ENCODE results near the gene DPCD.

DPCD gene

GRCh38 chr10:101567165-101568006 is 20.7 kb upstream of the DPCD start:
- no peak for DNase-seq (ENCODE audit: low spot score)

DNA sequence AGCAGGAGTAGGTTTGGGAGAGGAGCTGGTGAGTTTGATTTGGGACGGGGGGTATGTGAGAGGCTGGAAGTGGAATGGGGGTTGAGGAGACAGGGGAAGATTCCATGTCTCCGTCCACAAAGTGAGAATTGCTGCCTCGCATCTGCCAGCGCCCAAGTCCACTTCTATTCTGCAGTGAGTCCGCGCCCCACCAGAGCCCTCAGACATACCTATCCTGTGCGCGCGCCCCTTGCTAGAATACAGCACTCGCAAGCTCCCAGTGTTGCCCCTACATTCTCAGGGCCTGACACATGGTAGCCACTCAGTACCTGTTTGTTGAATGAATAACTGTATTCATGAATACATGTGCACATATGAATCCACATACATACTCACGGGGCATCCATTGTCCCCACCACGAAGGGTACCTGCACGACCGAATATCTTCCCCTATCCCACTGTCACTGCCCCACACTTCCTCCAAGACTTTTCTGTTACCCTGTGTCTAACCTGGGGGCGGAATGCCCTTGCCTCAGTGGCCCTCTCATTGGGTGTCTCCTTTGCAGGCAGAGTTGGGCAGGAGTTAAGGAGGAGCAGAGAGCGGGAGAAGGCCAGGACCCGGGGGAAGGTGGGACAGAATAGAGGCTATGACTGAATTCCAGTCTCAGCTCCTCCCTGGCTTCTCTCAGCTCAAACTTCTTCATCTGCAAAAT is 19.9 kb upstream of the DPCD start:
- DNase-seq (ENCODE audit: low spot score): no peak

- no peak for DNase-seq (ENCODE audit: low spot score)
Measured at GRCh38 chr10:101569323-101569621, 18.8 kb upstream of the DPCD start.

DNA sequence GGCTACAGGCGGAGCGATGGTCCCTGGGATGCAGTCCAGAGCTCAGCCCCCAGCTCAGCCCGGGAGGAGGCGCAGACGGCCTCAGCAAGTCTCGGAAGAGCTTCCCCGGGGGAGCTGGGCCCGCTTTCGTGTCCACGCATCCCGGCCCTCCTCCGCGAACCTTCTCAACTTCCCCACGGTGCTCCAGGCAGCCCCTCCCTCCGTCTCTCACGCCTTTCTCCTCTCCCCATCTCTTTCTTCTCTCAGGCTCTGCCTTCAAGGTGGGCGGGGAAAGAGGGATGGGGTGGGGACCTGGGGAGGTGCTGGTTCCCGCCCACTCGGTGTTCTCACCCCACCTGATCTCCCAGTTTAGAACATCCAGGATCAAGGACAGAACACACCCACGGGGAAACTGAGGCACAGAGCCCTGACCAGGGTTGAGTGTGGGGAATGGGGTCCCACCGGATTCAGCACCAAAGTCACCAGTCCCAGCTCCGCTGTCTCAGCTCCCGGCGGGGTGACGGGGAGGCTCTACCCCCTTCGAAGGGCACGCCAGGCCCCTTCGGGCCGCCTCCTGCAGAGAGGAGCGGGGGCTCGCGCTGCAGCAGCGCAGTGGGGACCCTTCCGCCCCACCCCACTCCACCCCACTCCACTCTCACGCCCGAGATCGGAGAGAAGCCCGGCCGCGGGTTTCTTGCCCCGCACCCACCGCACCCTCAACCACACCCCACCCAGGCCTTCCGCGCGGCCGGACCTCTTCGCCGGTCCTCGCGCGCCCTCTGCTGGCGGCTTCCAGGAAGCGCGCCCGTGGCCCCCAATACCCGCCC is 18.3 kb upstream of the DPCD start:
- DNase-seq (ENCODE audit: low spot score): peak; percentile 80

- DNase-seq (ENCODE audit: low spot score): no peak
Measured at GRCh38 chr10:101570428-101571270, 17.5 kb upstream of the DPCD start.

DNA sequence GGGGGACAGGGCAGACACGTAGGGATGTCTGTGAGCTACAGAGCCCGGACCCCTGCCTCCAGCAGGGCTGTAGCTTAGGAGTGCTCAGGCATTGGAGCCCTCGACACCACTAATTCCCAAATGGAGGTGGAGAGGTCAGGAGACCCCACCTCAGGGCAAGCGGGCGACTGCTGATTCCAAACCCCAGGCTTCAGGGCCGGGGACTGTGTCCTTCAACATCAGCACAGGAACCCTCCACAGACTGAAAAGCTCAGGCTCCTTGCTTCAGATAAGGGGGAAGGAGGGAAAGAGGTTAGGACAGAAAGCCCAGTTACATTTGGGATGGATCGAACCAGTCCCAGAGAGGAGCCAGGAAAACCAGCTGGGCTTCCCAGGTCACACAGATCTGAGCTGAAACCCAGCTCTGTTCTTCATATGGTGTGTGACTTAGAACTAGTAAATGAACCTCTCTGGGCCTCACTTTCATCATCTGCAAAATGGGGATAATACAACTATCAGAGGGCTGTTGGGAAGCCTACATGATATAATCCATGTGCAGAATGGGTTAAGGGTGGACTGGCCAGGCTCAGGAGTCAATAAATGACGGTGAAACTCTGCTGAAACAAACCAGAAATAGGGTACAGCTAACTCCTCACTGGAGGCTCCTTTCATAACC is 16.7 kb upstream of the DPCD start:
- no peak for DNase-seq (ENCODE audit: low spot score)

DNA sequence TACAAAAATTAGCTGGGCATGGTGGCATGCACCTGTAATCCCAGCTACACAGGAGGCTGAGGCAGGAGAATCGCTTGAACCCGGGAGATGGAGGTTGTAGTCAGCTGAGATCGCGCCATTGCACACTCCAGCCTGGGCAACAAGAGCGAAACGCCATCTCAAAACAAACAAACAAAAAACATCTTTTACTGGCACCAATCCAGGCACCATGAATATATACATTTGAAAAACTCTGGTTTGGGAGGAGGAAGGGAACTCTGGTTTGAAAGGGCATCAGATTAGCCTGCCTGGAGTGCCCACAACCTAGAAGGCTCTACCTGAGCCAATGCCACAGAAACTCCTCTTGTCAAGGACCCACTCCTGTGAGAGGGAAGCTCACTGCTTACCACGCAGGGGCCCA is 16.0 kb upstream of the DPCD start:
- no peak for DNase-seq (ENCODE audit: low spot score)

DNA sequence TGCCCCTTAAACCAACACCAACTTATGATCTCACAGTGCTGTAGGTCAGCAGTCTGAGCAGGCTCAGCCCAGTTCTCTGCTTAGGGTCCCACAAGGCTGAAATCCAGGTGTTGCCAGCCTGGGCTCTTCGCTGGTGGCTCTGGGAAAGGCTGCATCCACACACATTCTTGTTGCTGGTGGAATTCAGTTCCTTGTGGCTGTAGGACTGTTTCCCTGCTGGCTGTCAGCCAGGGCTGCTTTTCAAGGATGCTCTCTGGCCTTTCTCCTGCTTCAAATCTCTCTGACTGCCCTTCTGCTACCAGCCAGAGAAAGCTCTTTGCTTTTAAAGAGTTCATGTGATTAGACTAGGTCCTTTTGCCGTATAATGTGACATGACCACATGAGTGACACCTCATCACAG is 15.3 kb upstream of the DPCD start:
- no peak for DNase-seq (ENCODE audit: low spot score)

- no peak for DNase-seq (ENCODE audit: low spot score)
Measured at GRCh38 chr10:101573885-101574753, 14.0 kb upstream of the DPCD start.

- no peak for DNase-seq (ENCODE audit: low spot score)
Measured at GRCh38 chr10:101575091-101575490, 13.0 kb upstream of the DPCD start.

DNA sequence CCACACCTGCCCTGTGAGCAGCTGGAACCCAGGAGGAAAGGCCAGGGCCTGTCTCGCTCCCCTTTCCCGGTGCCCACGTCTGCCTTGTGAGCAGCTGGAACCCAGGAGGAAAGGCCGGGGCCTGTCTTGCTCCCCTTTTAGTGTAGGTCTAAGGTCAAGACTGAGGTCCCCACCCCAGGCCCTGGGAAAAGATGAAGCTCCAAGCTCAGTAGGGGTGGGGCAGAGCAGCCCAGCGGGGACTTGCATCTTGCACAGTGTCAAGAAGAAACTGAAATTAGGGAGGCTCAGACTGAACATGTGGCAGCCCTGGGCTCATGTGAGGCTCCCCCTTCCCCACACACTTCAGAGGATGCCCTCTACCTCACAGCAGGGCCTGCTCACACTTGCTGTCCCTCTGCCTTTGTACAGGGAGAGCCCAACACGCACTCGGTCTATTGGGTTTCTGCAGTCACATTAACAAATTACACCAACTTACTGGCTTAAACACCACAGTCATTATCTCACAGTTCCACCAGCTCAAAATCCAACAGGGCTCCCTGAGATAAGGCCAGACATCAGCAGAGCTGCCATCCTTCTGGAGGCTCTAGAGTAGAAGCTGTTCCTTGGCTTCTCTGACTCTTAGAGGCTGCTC is 12.4 kb upstream of the DPCD start:
- DNase-seq (ENCODE audit: low spot score): no peak

- DNase-seq (ENCODE audit: low spot score): no peak
Measured at GRCh38 chr10:101576211-101576863, 11.8 kb upstream of the DPCD start.

DNA sequence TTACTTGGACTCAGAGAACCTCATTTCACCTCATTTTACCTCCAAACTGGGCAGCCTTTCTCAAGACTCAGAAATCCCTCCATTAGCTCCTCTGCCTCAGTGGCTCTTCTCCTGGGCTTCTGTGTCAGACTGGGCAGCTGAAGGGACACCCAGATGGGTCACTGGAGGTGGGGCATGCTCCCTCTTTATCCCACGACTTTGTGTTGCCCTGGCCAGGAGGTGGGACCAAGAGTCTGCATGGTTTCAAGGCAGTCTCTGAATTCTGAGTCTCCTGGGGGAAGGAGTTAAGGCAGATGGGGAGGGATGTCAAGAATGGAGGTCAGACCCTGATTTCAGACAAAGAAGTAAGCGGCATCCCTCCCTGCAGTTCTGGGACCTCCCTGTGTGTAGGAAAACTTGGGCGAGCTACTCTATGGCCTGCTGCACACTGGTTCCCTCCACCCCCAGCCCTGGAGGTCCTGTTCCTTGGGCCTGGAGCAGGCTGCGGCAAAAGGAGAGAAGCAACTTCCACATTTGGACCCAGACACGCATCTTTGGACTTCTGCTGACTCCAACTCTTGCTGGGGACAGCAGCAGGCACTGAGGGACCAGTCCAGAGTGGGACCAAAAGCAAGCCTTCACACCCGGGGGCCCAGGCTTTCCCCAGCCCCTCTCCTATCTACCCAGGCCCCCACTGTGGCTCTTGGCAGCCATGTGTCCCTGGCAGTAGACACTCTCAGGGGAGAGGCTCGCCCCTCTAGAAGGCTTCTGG is 10.8 kb upstream of the DPCD start:
- no peak for DNase-seq (ENCODE audit: low spot score)

DNA sequence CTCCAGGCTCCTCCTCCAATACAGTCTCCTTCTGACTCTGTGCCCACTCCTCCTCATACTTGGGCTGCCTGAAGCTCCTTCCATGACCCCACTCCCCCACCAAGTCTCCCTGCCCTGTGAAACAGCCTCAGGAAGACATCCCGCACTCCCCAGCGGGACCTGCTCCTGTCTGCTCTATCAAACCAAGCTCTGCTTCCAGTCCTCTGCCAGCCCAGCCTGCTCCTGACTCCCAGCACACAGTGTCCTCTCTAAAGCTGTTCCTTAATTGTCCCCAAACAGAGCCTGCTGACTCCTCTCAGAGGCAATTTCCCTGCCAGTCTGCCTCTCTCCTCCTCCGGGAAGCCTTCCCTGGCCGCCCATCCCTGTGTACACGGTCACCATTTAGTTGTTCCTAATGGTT is 9.9 kb upstream of the DPCD start:
- DNase-seq (ENCODE audit: low spot score): no peak

GRCh38 chr10:101578803-101579515 is 9.2 kb upstream of the DPCD start:
- no peak for DNase-seq (ENCODE audit: low spot score)

GRCh38 chr10:101579516-101579870 is 8.6 kb upstream of the DPCD start:
- no peak for DNase-seq (ENCODE audit: low spot score)

DNA sequence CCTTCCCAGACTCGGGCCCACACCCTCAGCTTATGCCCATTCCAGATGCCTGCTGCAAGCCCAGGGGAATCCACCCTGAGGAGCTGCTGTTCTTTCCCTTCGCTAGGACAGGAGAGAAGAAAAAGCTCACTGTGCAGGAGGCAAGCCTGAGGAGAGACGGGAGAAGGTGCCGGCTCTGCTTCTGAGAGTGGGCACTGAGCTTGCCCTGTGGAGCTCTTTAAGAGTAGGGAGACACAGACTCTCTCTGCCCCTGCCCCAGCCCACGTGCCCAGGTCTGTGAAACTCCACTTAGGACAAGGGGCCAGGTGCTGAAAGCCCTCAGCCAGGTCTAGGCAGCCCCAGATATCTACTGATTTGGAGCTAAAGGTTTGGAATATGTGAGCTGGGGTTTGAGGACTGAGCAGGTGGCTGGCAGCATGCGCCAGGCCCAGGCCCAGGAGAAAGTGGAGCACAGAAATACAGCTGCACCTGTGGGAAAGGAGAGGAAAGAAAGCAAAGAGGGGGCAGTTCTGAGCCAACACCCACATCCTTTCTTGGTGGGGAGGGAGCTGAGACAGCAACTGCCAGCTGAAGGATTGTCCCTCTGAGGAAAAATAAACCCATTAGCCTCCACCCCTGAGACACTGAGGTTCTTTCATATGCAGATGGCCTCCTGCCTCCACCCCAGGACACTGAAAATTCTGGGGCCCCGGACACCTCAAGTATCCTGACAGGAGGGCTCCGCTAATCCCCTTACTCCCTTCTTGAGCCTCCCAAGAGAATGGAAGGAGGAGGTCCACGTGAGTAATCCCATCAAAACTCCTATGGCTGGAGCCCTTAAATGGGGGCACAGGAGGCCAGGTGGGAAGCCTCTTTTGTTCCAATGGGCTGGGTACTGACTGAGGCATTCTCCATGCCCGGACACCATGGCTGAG is 7.4 kb upstream of the DPCD start:
- DNase-seq (ENCODE audit: low spot score): no peak
